Transverse colon (tissue), 4 donors: ENCODE results near the gene SIGLECL1.

Source experiments
- EP300 ChIP-seq: sonication (generic); formaldehyde crosslinking; IDR thresholded peaks from one replicate; pipeline ENCODE4 v1.6.1; 2017; ENCODE audit warnings: antibody characterized with exemption, low read depth
- POLR2AphosphoS5 ChIP-seq, 3 donors: sonication (generic); formaldehyde crosslinking; IDR thresholded peaks; one replicate each; pipeline ENCODE4 v1.6.1; 2016; ENCODE audit warnings: antibody characterized with exemption in 3 of 3
- TF ChIP-seq, protein P1 (sequence below), 5 experiments: fragments of 200-600 bp in 3 of 5; fragments of 450-650 bp in 2 of 5; sonication (generic) in 3 of 5; IDR thresholded peaks; 1 replicate in 2 of 5; 2 replicates in 3 of 5; pipeline ENCODE4 v1.5.1; 2016 to 2017; ENCODE audit warnings: antibody characterized with exemption in 5 of 5, inconsistent platforms in 3 of 5, mild to moderate bottlenecking in 2 of 5, moderate library complexity in 1 of 5

DNA sequence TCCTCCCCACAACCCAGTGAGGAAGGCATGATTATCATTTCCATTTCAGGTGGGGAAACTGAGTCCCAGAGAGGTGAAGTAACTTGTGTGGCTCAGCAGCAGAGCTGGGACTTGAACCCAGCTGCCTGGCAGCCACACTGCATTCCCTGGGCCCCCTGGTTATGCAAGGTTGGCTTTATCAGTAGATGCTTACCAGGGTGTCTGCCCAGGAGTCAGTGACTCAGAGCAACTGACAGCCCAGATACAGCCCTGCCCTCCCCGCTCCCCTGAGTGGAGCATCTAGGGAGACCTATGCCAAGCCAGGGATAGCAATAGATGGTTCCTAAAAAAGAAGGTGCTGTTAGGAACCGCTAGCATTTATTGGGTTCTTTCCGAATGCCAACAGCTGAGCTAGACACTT is 66.5 kb downstream of the SIGLECL1 start:
- TF ChIP-seq, protein P1, sequence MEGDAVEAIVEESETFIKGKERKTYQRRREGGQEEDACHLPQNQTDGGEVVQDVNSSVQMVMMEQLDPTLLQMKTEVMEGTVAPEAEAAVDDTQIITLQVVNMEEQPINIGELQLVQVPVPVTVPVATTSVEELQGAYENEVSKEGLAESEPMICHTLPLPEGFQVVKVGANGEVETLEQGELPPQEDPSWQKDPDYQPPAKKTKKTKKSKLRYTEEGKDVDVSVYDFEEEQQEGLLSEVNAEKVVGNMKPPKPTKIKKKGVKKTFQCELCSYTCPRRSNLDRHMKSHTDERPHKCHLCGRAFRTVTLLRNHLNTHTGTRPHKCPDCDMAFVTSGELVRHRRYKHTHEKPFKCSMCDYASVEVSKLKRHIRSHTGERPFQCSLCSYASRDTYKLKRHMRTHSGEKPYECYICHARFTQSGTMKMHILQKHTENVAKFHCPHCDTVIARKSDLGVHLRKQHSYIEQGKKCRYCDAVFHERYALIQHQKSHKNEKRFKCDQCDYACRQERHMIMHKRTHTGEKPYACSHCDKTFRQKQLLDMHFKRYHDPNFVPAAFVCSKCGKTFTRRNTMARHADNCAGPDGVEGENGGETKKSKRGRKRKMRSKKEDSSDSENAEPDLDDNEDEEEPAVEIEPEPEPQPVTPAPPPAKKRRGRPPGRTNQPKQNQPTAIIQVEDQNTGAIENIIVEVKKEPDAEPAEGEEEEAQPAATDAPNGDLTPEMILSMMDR (IDR thresholded peaks at IDR 0.05) = no peak
- no peak for TF ChIP-seq EP300
- TF ChIP-seq POLR2AphosphoS5 (IDR thresholded peaks at IDR 0.05) = no peak
